GM06990 (cell line): ENCODE data around the gene THBS3.

Experiments used
- DNase-seq: peaks from one replicate; pipeline ENCODE4 v3.0.0-alpha.2; 2011; ENCODE audit not compliant: insufficient read length; ENCODE audit errors: extremely low read depth
- H3K27me3 ChIP-seq: replicated peaks from 2 replicates; pipeline ENCODE4 v1.6.0; 2011; ENCODE audit warnings: low read length; ENCODE audit not compliant: control insufficient read depth, insufficient read depth
- H3K36me3 ChIP-seq: 2 replicates; pipeline ENCODE4 v1.5.1; 2011; ENCODE audit warnings: low read length; ENCODE audit not compliant: control insufficient read depth, insufficient read depth
- H3K4me3 ChIP-seq: replicated peaks from 2 replicates; pipeline ENCODE4 v1.5.1; 2011; ENCODE audit warnings: low read depth, mild to moderate bottlenecking, control low read depth, low read length
- TF ChIP-seq, protein P1 (sequence below): IDR thresholded peaks from 2 replicates; pipeline ENCODE4 v1.5.1; 2011; ENCODE audit warnings: low read length, control low read depth, mild to moderate bottlenecking, inconsistent platforms; ENCODE audit not compliant: insufficient read depth, poor library complexity, severe bottlenecking

The THBS3 gene

DNA sequence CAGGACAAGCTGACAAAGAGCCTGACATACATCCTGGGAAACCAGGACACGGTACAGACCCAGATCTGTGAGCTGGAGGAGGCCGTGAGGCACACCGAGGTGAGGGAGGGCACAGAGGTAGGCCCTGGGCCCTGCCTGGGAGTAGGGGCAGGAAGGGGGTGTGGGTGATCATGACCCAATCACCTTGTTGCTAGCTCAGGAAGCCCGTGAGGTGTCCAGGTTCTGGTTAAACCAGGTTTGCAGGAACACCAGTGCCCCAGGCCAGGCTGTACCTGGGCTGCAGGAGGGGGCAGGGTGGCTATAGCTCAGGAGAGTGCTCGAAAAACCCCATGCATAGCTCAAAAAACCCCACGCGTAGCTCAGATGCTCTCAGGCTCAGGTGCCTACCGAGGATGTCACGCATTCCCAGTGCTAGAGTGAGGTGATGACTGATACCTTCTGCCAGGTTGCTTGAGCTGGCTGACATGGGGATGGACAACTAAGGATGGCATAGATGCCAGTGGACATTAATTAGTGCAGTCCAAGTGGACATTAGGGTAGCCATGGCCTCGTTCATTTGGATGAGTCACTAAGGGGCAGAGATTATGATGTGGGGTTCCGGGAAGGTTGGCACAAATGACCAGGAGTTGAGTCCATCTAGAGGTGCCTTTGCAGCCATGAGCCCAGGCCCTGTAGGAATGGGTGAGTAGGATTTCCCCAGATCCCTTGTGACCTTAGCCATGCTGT lies 30.3 kb downstream of the THBS3 start:
- Histone ChIP-seq H3K4me3 (no peak overlapping the region), H3K27me3 (no peaks in the 10 kb centered on the region), H3K36me3 (no peaks in the 10 kb centered on the region)
- TF ChIP-seq, protein P1, sequence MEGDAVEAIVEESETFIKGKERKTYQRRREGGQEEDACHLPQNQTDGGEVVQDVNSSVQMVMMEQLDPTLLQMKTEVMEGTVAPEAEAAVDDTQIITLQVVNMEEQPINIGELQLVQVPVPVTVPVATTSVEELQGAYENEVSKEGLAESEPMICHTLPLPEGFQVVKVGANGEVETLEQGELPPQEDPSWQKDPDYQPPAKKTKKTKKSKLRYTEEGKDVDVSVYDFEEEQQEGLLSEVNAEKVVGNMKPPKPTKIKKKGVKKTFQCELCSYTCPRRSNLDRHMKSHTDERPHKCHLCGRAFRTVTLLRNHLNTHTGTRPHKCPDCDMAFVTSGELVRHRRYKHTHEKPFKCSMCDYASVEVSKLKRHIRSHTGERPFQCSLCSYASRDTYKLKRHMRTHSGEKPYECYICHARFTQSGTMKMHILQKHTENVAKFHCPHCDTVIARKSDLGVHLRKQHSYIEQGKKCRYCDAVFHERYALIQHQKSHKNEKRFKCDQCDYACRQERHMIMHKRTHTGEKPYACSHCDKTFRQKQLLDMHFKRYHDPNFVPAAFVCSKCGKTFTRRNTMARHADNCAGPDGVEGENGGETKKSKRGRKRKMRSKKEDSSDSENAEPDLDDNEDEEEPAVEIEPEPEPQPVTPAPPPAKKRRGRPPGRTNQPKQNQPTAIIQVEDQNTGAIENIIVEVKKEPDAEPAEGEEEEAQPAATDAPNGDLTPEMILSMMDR: no peak
- no peak for DNase-seq

DNA sequence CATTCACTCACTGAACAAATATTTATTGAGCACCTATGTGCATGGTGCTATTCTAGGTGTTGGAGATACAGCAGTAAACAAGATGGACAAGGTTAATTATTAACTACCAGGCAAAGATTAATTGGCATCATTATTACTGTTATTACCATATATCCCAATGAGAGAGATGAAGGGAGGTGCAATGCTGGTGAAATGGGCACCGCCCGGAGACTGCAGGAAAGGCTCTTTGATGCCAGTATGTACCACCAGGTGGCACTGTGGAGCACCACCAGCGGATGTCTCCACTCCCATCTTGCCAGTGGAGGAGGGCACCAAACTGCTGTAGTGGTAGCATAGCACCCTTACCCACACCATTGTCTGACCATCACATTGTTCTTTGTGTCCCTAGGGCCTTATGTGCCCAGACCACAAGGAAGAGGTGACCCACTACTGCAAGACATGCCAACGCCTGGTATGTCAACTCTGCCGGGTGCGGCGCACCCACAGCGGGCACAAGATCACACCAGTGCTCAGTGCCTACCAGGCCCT lies 31.1 kb downstream of the THBS3 start:
- H3K27me3 ChIP-seq: no peaks in the 10 kb centered on the region
- TF ChIP-seq, protein P1: peak; percentile 93
- no peak overlapping the region for H3K4me3 ChIP-seq
- no peaks in the 10 kb centered on the region for H3K36me3 ChIP-seq
- no peak for DNase-seq

DNA sequence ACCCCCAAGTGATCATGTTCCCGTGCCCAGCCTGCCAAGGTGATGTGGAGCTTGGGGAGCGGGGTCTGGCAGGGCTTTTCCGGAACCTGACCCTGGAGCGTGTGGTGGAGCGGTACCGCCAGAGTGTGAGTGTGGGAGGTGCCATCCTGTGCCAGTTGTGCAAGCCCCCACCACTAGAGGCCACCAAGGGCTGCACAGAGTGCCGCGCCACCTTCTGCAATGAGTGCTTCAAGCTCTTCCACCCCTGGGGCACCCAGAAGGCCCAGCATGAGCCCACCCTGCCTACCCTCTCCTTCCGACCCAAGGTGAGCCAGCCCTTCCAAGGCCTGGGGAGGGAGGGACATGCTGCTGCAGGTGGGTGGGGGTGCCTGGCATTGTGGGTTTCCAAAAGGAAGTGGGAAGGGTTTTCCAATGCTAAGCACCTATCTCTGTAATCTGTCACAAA lies 31.7 kb downstream of the THBS3 start:
- no peak for DNase-seq
- no peak overlapping the region for H3K4me3 ChIP-seq
- no peaks in the 10 kb centered on the region for H3K36me3 ChIP-seq
- TF ChIP-seq, protein P1: no peak
- H3K27me3 ChIP-seq: no peaks in the 10 kb centered on the region

DNA sequence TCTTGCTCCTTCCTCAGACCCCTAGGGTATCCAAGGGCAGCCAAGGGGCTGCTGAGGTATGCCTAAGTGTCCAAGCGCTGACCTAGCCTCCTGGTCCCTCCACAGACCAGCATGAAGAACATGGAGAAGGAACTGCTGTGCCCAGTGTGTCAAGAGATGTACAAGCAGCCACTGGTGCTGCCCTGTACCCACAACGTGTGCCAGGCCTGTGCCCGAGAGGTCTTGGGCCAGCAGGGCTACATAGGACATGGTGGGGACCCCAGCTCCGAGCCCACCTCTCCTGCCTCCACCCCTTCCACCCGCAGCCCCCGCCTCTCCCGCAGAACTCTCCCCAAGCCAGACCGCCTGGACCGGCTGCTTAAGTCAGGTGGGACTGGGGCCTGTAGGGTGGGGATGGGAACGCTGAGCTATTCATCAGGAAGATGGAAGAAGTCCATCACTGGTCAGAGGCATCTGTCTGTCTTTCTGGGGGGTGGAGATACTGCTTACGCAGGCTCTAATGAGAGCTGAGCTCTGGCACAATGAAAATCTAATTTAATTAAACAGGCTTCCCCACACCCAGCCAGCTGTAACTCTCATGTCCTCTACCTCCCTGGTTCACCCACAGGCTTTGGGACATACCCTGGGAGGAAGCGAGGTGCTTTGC lies 32.3 kb downstream of the THBS3 start:
- DNase-seq: no peak
- H3K4me3 ChIP-seq: no peak overlapping the region
- TF ChIP-seq, protein P1: no peak
- no peaks in the 10 kb centered on the region for H3K27me3 ChIP-seq
- H3K36me3 ChIP-seq: peaks cover 1% of the 10 kb centered on the region

GRCh38 chr1:155174324-155175280 lies 33.1 kb downstream of the THBS3 start:
- no peak for DNase-seq
- Histone ChIP-seq H3K36me3 (peaks cover 3% of the 10 kb centered on the region), H3K4me3 (no peak overlapping the region), H3K27me3 (no peaks in the 10 kb centered on the region)
- TF ChIP-seq, protein P1: no peak
